ENCODE measurements around the gene PRUNE2. TPM values are rescaled to one million over a fixed set of nuclear protein-coding genes. Genes with fewer than 3 reads are reported as not detected.

Gene PRUNE2
- total and polyA plus RNA-seq, 4 donors, result 3.8 to 18.1 (median 7.8) TPM

DNA sequence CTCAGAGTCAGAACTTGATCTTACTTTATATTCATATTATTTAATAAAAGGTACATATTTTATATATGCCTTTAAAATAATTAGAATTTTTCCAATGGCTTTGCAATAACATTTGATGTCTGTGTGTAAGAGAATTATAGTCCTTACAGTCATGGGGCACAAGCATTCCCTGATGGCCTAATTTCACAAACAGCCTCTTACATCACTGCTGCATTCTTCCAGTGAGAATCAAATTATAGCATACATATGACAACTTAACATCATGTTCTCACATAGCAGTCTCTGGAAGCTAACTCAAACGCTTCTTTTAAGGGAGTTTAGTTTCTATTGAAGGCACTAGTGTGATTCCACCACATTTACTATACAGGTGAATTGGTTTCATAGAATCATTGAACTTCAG, 15.3 kb upstream of the PRUNE2 start:
- peaks cover 0 to 5% (median 0%) of the 10 kb centered on the region in 5 donors for H3K4me1 ChIP-seq (ENCODE audit: control insufficient read depth in 5 of 5, insufficient read depth in 5 of 5, low read length in 5 of 5)
- 76 to 78% methylated on average over 1 of the region's 1 CpG for WGBS, 2 donors
- H3K27ac ChIP-seq (ENCODE audit: low read depth in 1 of 2, low read length in 1 of 2), result no peak overlapping the region
- no peak overlapping the region for H3K9ac ChIP-seq (ENCODE audit: insufficient read depth in 1 of 2, low read length in 2 of 2)
- TF ChIP-seq, protein P1, sequence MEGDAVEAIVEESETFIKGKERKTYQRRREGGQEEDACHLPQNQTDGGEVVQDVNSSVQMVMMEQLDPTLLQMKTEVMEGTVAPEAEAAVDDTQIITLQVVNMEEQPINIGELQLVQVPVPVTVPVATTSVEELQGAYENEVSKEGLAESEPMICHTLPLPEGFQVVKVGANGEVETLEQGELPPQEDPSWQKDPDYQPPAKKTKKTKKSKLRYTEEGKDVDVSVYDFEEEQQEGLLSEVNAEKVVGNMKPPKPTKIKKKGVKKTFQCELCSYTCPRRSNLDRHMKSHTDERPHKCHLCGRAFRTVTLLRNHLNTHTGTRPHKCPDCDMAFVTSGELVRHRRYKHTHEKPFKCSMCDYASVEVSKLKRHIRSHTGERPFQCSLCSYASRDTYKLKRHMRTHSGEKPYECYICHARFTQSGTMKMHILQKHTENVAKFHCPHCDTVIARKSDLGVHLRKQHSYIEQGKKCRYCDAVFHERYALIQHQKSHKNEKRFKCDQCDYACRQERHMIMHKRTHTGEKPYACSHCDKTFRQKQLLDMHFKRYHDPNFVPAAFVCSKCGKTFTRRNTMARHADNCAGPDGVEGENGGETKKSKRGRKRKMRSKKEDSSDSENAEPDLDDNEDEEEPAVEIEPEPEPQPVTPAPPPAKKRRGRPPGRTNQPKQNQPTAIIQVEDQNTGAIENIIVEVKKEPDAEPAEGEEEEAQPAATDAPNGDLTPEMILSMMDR (IDR thresholded peaks at IDR 0.05; ENCODE audit: control extremely low read depth, extremely low read depth), result no peak
- DNase-seq, result no peak
- no peak overlapping the region for H3K4me3 ChIP-seq
- no peaks in the 10 kb centered on the region for H3K27me3 ChIP-seq (ENCODE audit: control insufficient read depth in 3 of 3, insufficient read depth in 3 of 3, low read length in 2 of 3)
- H3K36me3 ChIP-seq (ENCODE audit: control insufficient read depth in 4 of 4, insufficient read depth in 4 of 4, low read length in 4 of 4), result no peaks in the 10 kb centered on the region
- no peak for ATAC-seq (ENCODE audit: insufficient read depth, low FRiP score)
- peaks cover 0 to 4% (median 0%) of the 10 kb centered on the region in 4 donors for H3K9me3 ChIP-seq (ENCODE audit: control insufficient read depth in 4 of 4, insufficient read depth in 3 of 4, low read length in 3 of 4)

DNA sequence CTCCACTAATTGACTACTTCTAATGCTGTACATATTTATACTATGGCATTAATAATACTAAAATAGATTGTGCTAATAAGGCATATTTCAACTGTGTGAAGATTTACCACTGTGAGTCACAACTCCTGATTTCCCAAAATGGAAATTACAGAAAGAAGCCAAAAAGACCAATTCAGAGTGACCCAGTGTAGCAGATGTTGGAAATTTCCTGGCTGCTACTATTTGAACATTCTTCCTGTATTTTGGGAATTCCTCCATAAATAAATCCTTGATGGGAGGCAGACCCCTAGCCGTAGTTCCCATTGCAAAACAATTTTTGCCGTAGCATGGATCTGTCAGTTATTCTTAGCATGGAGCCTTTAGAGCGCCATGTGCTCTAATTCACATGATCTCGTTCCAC, 11.4 kb upstream of the PRUNE2 start:
- ATAC-seq (ENCODE audit: insufficient read depth, low FRiP score) (no peak), DNase-seq (no peak)
- Histone ChIP-seq H3K4me3 (no peak overlapping the region), H3K9me3 (ENCODE audit: control insufficient read depth in 4 of 4, insufficient read depth in 3 of 4, low read length in 3 of 4) (peaks cover 0 to 4% (median 0%) of the 10 kb centered on the region in 4 donors), H3K27ac (ENCODE audit: low read depth in 1 of 2, low read length in 1 of 2) (no peak overlapping the region), H3K27me3 (ENCODE audit: control insufficient read depth in 3 of 3, insufficient read depth in 3 of 3, low read length in 2 of 3) (no peaks in the 10 kb centered on the region), H3K36me3 (ENCODE audit: control insufficient read depth in 4 of 4, insufficient read depth in 4 of 4, low read length in 4 of 4) (no peaks in the 10 kb centered on the region), H3K9ac (ENCODE audit: insufficient read depth in 1 of 2, low read length in 2 of 2) (no peak overlapping the region), H3K4me1 (ENCODE audit: control insufficient read depth in 5 of 5, insufficient read depth in 5 of 5, low read length in 5 of 5) (peaks cover 0 to 5% (median 0%) of the 10 kb centered on the region in 5 donors)
- TF ChIP-seq, protein P1 (IDR thresholded peaks at IDR 0.05; ENCODE audit: control extremely low read depth, extremely low read depth), result no peak
- WGBS, 2 donors, result 85 to 91% methylated on average over 4 of the region's 4 CpGs

DNA sequence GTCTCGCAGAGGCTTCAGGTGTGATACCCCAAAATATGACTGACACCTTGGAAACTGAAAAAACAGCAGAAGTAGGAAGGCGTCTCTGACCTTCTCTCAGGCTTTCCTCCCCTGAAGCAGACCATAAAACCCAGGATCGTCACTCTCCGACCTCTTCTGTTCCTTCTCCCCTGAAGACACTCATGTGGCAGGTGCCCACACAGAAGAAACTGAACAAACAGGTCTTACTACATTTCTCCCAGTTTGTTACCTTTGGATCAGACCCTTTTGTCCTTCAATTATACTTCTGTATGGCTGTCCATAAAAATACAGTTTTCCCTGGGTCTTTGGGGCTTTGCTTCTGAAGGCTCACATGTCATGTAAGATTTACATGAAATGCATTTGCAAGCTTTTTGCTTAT, 10.3 kb upstream of the PRUNE2 start:
- Histone ChIP-seq H3K9me3 (ENCODE audit: control insufficient read depth in 4 of 4, insufficient read depth in 3 of 4, low read length in 3 of 4) (no peaks in the 10 kb centered on the region), H3K27ac (ENCODE audit: low read depth in 1 of 2, low read length in 1 of 2) (no peak overlapping the region), H3K27me3 (ENCODE audit: control insufficient read depth in 3 of 3, insufficient read depth in 3 of 3, low read length in 2 of 3) (no peaks in the 10 kb centered on the region), H3K4me3 (no peak overlapping the region), H3K4me1 (ENCODE audit: control insufficient read depth in 5 of 5, insufficient read depth in 5 of 5, low read length in 5 of 5) (peaks cover 0 to 5% (median 0%) of the 10 kb centered on the region in 5 donors), H3K9ac (ENCODE audit: insufficient read depth in 1 of 2, low read length in 2 of 2) (no peak overlapping the region), H3K36me3 (ENCODE audit: control insufficient read depth in 4 of 4, insufficient read depth in 4 of 4, low read length in 4 of 4) (no peaks in the 10 kb centered on the region)
- TF ChIP-seq, protein P1 (IDR thresholded peaks at IDR 0.05; ENCODE audit: control extremely low read depth, extremely low read depth), result no peak
- DNase-seq (peak in 1 of 3 donors; percentile 3), ATAC-seq (ENCODE audit: insufficient read depth, low FRiP score) (no peak)
- 56 to 67% methylated on average over 4 of the region's 4 CpGs for WGBS, 2 donors

DNA sequence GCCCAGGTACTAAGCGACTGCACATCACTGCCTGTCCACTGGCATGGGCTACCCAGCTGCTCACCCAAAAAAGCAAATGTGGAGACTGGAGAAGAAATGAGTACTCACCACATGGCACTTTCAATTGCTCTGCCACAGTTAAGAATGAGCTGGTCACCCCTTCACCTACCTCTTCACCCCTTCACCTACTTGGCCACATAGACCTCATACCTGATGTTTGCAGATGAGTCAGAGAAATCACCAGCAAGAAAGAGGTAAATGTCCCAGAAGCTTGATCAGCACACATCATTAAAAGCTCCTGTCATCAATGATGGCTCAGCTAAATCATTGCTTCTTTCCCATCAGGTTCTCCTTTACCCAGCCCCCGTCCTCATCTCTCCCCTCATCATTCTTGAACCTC, 7.6 kb upstream of the PRUNE2 start:
- H3K9me3 ChIP-seq (ENCODE audit: control insufficient read depth in 4 of 4, insufficient read depth in 3 of 4, low read length in 3 of 4), result no peaks in the 10 kb centered on the region
- H3K4me3 ChIP-seq, result no peak overlapping the region
- WGBS, 2 donors, result 77 to 80% methylated on average over 2 of the region's 2 CpGs
- TF ChIP-seq, protein P1 (IDR thresholded peaks at IDR 0.05; ENCODE audit: control extremely low read depth, extremely low read depth), result no peak
- H3K36me3 ChIP-seq (ENCODE audit: control insufficient read depth in 4 of 4, insufficient read depth in 4 of 4, low read length in 4 of 4), result no peaks in the 10 kb centered on the region
- H3K27ac ChIP-seq (ENCODE audit: low read depth in 1 of 2, low read length in 1 of 2), result no peak overlapping the region
- no peak overlapping the region for H3K9ac ChIP-seq (ENCODE audit: insufficient read depth in 1 of 2, low read length in 2 of 2)
- no peak for DNase-seq
- H3K27me3 ChIP-seq (ENCODE audit: control insufficient read depth in 3 of 3, insufficient read depth in 3 of 3, low read length in 2 of 3), result no peaks in the 10 kb centered on the region
- ATAC-seq (ENCODE audit: insufficient read depth, low FRiP score), result no peak
- peaks cover 0 to 5% (median 0%) of the 10 kb centered on the region in 5 donors for H3K4me1 ChIP-seq (ENCODE audit: control insufficient read depth in 5 of 5, insufficient read depth in 5 of 5, low read length in 5 of 5)
